Effector memory CD4-positive, alpha-beta T cell (primary cell): ENCODE measurements around the gene ADPRHL1.

ENCODE experiments used
- DNase-seq, 3 donors: peaks; one replicate each; pipeline ENCODE4 v3.0.0-alpha.2; 2020
- H3K27ac ChIP-seq: 2 replicates; pipeline ENCODE4 v1.7.0; 2013; ENCODE audit warnings: mild to moderate bottlenecking, low read length, moderate library complexity; ENCODE audit not compliant: insufficient read depth, poor library complexity, severe bottlenecking
- H3K27me3 ChIP-seq: replicated peaks from 2 replicates; pipeline ENCODE4 v1.7.0; 2013; ENCODE audit warnings: mild to moderate bottlenecking, low read length; ENCODE audit not compliant: insufficient read depth, control insufficient read depth, poor library complexity, severe bottlenecking
- H3K36me3 ChIP-seq: 2 replicates; pipeline ENCODE4 v1.7.0; 2013; ENCODE audit warnings: mild to moderate bottlenecking, low read length, moderate library complexity; ENCODE audit not compliant: control insufficient read depth, insufficient read depth
- H3K4me1 ChIP-seq: 2 replicates; pipeline ENCODE4 v1.7.0; 2013; ENCODE audit warnings: low read length, mild to moderate bottlenecking; ENCODE audit not compliant: control insufficient read depth, insufficient read depth, poor library complexity, severe bottlenecking
- H3K4me3 ChIP-seq: 2 replicates; pipeline ENCODE4 v1.7.0; 2013; ENCODE audit warnings: low read length, low read depth, mild to moderate bottlenecking; ENCODE audit not compliant: insufficient read depth, poor library complexity, severe bottlenecking
- H3K9me3 ChIP-seq: 2 replicates; pipeline ENCODE4 v1.7.0; 2013; ENCODE audit warnings: mild to moderate bottlenecking, low read length, moderate library complexity; ENCODE audit not compliant: control insufficient read depth

Gene ADPRHL1

GRCh38 chr13:113449693-113450347 lies 3.5 kb downstream of the ADPRHL1 start:
- no peak overlapping the region for H3K27ac ChIP-seq

DNA sequence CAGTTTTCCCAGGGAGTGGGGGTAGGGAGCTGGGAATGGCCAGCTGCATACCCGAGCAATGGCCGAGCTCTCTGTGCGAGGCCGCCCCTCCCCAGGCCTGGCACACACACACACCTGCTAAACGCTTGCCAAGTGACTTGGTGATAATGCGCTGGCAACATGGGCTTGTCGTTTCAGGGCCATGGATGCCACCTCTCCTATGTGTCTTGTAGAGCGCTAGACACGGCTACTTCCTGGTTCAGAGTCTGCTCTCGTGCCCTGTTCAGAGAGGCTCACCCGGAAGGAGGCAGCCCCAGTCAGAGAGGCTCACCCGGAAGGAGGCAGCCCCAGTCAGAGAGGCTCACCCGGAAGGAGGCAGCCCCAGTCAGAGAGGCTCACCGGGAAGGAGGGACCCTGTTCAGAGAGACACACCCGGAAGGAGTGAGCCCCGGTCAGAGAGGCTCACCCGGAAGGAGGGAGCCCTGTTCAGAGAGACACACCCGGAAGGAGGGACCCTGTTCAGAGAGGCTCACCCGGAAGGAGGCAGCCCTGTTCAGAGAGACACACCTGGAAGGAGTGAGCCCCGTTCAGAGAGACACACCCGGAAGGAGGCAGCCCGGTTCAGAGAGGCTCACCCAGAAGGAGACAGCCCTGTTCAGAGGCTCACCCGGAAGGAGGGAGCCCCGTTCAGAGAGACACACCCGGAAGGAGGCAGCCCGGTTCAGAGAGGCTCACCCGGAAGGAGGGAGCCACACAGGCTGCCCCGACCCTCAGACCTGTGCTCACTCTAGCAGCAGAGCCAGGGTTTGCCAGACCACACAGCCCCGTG lies 4.2 kb downstream of the ADPRHL1 start:
- DNase-seq, result peak; percentile 21 to 68 (median 41)
- H3K9me3 ChIP-seq, result no peaks in the 10 kb centered on the region
- no peak overlapping the region for H3K27ac ChIP-seq
- H3K4me3 ChIP-seq, result no peak overlapping the region
- H3K27me3 ChIP-seq, result no peaks in the 10 kb centered on the region
- peaks cover 3% of the 10 kb centered on the region for H3K36me3 ChIP-seq
- no peaks in the 10 kb centered on the region for H3K4me1 ChIP-seq

More at GRCh38 chr13:113449693-113450347, 3.5 kb downstream of the ADPRHL1 start:
- DNase-seq, result no peak
- Histone ChIP-seq H3K4me1 (no peaks in the 10 kb centered on the region), H3K4me3 (no peak overlapping the region), H3K9me3 (no peaks in the 10 kb centered on the region), H3K27me3 (no peaks in the 10 kb centered on the region), H3K36me3 (peaks cover 4% of the 10 kb centered on the region)

GRCh38 chr13:113448545-113448884 lies 4.8 kb downstream of the ADPRHL1 start:
- Histone ChIP-seq H3K27me3 (no peaks in the 10 kb centered on the region), H3K4me3 (no peak overlapping the region)

DNA sequence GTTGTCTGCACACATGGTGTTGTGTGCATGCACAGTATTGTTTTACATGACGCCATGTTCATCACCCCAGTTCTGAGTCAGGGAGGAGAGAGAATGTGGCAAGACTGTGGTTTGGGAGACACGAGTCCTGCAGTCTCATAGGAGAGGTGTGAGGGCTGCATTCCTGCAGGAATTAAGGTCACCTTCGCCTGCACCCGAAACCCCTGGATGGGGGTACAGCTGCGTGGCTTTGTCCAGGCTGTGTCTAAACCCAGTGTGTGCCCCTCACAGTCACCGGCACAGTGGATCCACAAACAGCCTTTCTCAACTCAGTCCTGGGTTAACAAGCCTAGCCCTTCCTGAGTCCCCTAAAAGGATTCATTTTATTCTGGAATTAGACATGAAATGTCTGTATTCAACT lies 5.7 kb downstream of the ADPRHL1 start:
- no peaks in the 10 kb centered on the region for H3K9me3 ChIP-seq
- DNase-seq, result no peak
- no peak overlapping the region for H3K4me3 ChIP-seq
- no peaks in the 10 kb centered on the region for H3K27me3 ChIP-seq
- no peak overlapping the region for H3K27ac ChIP-seq
- H3K36me3 ChIP-seq, result no peaks in the 10 kb centered on the region
- no peaks in the 10 kb centered on the region for H3K4me1 ChIP-seq

More at GRCh38 chr13:113448545-113448884, 4.8 kb downstream of the ADPRHL1 start:
- H3K36me3 ChIP-seq, result no peaks in the 10 kb centered on the region
- no peaks in the 10 kb centered on the region for H3K4me1 ChIP-seq
- H3K9me3 ChIP-seq, result no peaks in the 10 kb centered on the region
- no peak for DNase-seq
- H3K27ac ChIP-seq, result no peak overlapping the region

DNA sequence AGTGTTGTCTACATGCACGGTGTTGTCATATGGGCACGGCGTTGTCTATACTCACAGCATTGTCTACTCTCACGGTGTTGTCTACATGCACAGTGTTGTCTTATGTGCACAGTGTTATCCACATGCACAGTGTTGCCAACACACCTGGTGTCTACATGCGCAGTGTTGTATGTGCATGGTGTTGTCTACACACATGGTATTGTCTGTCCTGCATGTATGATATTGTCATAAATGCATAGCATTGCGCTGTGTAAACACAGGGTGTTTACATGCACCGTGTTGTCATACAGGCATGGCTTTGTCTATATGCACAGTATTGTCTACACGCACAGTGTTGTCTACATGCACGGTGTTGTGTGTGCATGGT lies 6.8 kb downstream of the ADPRHL1 start:
- Histone ChIP-seq H3K9me3 (no peaks in the 10 kb centered on the region), H3K4me3 (no peak overlapping the region), H3K27me3 (no peaks in the 10 kb centered on the region), H3K4me1 (no peaks in the 10 kb centered on the region), H3K36me3 (no peaks in the 10 kb centered on the region), H3K27ac (no peak overlapping the region)
- no peak for DNase-seq

DNA sequence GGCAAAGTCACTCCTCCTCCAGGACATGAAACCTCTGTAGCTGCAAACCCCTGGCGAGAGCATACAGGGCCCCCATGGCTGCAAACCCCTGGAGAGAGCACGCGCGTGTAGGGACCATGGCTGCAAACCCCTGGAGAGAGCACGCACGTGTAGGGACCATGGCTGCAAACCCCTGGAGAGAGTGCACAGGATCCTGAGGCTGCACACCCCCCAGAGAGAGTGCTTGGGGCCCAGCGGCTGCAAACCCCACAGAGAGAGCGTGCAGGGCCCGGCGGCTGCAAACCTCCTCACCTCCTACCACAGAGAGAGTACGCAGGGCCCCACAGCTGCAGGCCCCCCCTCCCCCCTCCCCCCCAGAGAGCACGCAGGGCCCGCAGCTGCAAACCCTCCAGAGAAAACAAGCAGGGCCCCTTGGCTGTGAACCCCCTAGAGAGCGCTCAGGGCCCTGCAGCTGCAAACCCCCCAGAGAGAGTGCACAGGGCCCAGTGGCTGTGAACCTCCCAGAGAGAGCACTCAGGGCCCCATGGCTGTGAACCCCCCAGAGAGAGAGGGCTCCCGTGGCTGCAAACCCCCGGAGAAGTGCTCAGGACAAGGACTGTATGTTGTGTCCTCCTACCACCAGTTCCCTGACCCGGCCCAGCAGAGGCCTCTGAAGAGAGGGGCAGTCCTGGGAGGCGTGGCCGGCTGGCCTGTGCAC lies 7.3 kb downstream of the ADPRHL1 start:
- no peak for DNase-seq

GRCh38 chr13:113443991-113444390 lies 9.3 kb downstream of the ADPRHL1 start:
- Histone ChIP-seq H3K36me3 (no peaks in the 10 kb centered on the region), H3K27ac (no peak overlapping the region), H3K9me3 (no peaks in the 10 kb centered on the region), H3K4me3 (no peak overlapping the region), H3K27me3 (no peaks in the 10 kb centered on the region), H3K4me1 (no peaks in the 10 kb centered on the region)
- DNase-seq, result no peak

More for the DNA sequence above, 7.3 kb downstream of the ADPRHL1 start:
- H3K9me3 ChIP-seq, result no peaks in the 10 kb centered on the region
- no peak overlapping the region for H3K27ac ChIP-seq
- H3K4me3 ChIP-seq, result no peak overlapping the region
- no peaks in the 10 kb centered on the region for H3K27me3 ChIP-seq
- no peaks in the 10 kb centered on the region for H3K4me1 ChIP-seq
- no peaks in the 10 kb centered on the region for H3K36me3 ChIP-seq

GRCh38 chr13:113442985-113443362 lies 10.3 kb downstream of the ADPRHL1 start:
- H3K9me3 ChIP-seq, result no peaks in the 10 kb centered on the region
- H3K27me3 ChIP-seq, result no peaks in the 10 kb centered on the region
- no peak overlapping the region for H3K4me3 ChIP-seq
- H3K36me3 ChIP-seq, result no peaks in the 10 kb centered on the region
- H3K4me1 ChIP-seq, result no peaks in the 10 kb centered on the region
- DNase-seq, result no peak
- no peak overlapping the region for H3K27ac ChIP-seq

- Histone ChIP-seq H3K4me1 (no peaks in the 10 kb centered on the region), H3K9me3 (no peaks in the 10 kb centered on the region), H3K36me3 (no peaks in the 10 kb centered on the region), H3K4me3 (no peak overlapping the region), H3K27ac (no peak overlapping the region), H3K27me3 (no peaks in the 10 kb centered on the region)
- DNase-seq, result no peak
Measured at GRCh38 chr13:113442354-113442984, 10.8 kb downstream of the ADPRHL1 start.
